NCI-H2107 treated with DMSO at 0.1 percent for 48 hours (cell line): ENCODE results near the gene CD22.

ENCODE experiments used
- DNase-seq: peaks from one replicate; lab custom pipeline; 2025; ENCODE audit not compliant: unreplicated experiment; lab: John Stamatoyannopoulos, UW

Gene CD22

DNA sequence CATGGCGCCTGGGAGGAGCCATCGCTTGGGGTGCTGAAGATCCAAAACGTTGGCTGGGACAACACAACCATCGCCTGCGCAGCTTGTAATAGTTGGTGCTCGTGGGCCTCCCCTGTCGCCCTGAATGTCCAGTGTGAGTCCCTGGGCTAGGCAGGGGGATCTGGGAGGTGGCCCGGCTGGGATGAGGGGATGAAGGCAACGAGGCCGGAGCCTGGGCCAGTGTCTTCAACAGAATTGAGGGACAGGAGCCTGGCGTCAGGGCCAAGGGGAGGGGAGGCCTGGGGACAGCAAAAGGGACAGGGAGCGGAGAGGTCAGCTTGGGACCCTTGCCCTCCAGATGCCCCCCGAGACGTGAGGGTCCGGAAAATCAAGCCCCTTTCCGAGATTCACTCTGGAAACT lies 12.0 kb downstream of the CD22 start:
- no peak for DNase-seq

DNA sequence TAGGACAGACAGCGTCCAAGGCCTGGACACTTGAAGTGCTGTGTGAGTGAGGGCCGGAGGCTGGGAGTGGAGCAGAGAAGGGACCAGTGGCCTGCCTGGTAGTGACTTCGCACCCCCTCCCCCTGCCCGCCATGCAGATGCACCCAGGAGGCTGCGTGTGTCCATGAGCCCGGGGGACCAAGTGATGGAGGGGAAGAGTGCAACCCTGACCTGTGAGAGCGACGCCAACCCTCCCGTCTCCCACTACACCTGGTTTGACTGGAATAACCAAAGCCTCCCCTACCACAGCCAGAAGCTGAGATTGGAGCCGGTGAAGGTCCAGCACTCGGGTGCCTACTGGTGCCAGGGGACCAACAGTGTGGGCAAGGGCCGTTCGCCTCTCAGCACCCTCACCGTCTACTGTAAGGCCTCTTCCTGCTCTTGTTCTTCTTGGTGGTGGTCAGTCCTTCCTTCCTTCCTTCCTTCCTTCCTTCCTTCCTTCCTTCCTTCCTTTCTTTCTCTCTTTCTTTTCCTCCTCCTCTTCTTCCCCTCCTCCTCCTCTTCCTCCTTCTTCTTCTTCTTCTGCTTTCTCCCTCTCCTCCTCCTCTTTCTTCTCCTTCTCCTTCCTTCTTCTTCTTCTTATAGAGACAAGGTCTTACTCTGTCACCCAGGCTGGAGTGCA lies 12.7 kb downstream of the CD22 start:
- DNase-seq = no peak

DNA sequence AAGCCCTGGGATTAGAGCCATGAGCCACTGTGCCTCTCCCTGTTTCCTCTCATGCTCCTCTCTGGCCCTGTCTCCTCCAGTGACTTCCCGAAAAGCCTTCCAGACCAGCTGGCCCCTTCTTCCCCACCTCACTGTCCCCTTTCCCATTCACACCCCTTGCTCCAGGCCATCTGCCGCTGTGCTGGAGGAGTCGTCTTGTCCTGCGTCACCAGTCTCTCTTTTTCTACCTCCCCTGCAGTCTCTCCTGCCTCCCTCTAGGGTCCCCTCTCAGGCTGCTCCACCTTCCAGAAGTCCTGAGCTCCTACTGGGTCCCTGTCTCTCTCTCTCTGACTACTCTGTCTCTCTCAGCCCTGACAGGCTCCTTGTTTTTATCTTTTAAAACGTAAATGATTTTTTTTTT lies 13.4 kb downstream of the CD22 start:
- no peak for DNase-seq

DNA sequence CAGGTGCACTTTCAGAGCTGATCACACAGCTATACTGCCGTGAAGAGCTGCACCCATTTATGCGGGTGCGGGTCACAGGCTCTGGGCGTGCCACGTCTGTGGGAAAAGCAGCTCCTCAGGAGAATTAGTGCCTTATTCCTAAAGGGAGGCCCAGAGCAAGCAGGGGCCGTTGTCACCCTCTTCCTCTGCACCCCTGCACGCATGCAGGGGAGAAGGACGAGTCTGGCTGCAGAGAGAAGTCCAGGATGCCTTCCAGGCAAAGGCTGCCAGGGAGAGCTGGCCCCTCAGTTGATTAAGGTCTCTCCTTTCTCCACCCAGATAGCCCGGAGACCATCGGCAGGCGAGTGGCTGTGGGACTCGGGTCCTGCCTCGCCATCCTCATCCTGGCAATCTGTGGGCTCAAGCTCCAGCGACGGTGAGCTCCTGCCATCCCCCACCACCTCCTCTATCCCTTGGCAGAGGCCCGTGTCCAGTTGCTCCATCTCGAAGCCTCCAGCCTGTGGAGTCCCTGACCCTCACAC lies 15.6 kb downstream of the CD22 start:
- no peak for DNase-seq

DNA sequence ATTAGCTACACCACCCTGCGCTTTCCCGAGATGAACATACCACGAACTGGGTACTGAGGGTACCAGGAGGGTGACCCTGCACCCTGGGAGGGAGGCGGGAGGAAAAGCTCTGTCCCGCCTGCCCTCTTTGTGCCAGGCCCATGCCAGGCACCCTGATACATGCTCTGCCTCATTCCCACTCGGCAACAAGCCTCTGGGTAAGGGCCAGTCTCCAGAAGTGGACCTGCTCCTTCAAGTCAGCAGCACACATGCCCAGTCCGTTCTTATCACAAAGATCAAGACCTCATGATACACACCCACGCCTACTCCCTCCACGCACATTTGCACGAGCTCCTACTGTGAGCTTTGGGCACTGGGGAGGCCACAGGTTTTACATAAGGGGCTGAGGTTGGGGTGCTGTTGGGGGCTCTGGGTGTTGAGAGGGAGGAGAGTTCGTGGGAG lies 16.7 kb downstream of the CD22 start:
- no peak for DNase-seq

DNA sequence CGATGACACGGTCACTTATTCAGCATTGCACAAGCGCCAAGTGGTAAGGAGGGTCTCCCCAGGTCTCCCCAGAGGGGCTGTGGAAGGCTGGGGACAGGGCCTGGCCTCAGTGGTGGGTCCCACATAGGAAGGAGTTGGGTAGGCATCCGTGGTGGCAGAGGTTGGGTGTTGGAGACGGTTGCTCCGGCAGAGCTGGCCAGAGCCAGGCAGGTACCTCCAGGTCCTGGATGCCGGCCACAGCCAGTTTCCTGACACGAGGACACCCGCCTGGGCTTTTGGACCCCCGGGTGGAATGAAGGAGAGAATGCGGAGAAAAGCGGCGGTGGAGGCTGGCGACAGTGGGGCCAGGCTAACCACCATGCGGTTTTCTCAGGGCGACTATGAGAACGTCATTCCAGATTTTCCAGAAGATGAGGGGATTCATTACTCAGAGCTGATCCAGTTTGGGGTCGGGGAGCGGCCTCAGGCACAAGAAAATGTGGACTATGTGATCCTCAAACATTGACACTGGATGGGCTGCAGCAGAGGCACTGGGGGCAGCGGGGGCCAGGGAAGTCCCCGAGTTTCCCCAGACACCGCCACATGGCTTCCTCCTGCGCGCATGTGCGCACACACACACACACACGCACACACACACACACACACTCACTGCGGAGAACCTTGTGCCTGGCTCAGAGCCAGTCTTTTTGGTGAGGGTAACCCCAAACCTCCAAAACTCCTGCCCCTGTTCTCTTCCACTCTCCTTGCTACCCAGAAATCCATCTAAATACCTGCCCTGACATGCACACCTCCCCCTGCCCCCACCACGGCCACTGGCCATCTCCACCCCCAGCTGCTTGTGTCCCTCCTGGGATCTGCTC lies 17.4 kb downstream of the CD22 start:
- no peak for DNase-seq

DNA sequence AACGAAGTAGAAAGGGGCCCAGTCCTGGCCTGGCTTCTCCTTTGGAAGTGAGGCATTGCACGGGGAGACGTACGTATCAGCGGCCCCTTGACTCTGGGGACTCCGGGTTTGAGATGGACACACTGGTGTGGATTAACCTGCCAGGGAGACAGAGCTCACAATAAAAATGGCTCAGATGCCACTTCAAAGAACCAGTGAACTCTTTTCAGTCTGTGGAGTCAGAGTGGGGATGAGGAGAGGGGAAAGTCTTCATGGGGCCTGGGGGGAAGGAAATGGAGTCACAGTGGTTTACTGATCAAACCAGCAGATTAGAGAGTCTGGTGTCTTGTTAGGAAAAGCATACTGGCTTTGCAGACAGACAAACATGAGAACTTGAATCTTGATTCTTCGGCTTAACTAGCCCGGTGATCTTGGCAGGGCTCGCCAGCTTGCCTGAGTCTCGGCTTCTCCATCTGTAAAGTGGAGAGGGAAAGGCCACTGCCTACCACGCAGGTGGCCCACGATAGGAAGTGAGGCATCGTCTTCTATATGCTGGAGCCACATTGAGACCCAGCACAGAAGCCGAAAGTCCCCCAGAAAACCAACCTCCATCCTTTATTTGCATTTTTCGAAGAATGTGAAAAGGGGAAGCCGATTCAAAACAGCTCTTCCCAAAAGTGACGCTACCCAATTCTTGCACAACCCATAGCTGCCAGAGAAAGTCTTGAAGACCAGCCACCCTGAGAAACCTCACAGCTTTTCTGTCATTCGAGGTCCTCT lies 18.4 kb downstream of the CD22 start, which contains the start of gene FFAR1:
Gene FFAR1 (plus strand): TSS at position 732 of the 759 bp plus-strand sequence. CDS start 3,650 bp downstream, outside the sequence.
- DNase-seq = no peak

DNA sequence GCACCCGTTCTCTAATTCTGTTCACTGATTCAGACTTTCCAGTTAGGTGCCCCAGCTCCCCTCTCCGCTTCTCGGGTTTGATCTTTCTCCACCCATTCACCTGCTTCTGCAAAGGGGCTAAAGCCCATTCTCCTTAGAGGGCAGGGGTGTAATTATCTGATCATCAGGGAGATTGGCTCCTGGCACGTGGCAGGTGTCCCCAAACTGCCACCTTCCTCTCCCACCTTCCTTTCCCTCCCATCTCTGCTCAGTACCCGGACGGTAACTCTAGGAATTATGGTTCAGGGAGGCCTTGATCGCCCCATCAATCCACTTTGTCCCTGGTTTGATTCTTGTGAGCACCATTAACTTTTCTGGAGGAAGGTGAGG lies 18.9 kb downstream of the CD22 start:
- DNase-seq = no peak

DNA sequence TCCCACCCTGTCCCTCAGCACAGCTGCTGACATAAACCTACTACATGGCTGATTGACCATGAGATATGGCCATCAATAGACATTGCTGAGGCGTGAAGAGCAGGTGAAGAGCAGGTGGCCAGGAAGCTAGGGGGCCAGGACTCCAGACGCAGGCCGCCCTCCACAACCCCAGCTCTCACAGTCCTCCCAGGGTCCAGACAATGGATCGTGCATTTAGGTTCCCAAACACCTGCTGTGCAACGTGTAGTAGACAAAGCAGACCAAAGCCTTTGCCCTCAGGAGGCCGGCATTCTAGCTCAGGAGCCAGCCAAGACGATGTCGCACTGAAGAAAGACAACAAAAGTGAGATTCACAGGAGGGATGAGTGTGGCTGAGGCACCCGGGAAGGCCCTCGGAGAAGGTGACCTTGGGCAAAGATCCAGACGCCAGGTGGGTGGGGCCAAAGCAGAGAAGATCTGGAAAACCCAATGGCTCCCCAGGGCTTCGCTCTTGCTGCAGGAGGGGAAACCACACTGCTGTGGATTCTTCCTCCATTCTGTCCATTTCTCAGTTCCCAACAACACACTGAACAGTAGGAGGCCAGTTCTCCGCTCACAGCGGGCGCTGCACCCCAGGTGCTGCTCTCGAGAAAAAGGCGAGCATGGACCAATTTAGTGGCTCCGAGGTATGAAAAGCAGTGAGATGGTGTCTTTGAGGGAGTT lies 20.1 kb downstream of the CD22 start:
- DNase-seq = no peak

DNA sequence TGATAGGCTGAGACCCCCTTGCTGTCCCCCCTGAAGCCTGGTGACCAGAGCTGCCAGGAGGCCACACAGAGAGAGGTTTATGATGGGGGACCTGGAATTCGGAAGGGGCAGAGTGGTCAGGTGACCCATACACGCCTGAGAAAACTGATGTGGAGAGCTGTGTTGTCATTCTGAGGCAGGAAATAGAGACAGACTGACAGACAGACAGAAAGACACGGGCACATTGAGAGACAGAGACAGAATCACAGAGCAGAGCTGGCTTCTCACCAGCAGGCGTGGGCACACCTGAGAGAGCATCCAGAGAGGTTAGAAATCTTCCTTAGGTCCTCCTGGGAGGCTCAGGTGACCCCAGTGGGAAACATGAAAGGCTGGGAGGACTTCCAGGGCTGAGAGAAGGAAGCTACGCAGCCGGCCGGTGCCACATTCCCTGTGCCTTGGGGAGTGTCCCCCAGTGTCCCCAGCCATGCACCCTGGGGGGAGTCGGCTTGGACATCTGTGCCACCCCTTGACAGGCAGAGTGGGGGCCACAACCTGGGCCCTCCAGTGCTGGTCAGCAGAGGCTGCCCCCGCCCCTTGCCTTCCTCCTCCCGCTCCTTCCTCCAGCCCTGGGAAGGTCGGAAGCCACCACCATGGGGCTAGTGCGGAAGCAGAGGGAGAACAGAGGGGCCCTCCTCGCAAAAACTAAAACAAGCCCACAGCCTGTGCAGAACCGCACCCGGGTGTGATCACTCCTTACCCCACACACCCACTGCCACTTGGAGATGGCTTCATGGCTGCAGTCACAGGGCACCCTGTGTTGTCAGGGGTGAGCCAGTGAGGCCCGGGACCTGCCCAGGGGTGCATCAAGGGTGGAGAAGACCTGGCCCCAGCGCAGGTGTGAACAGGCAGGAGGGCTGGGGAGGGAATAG lies 20.9 kb downstream of the CD22 start:
- no peak for DNase-seq

DNA sequence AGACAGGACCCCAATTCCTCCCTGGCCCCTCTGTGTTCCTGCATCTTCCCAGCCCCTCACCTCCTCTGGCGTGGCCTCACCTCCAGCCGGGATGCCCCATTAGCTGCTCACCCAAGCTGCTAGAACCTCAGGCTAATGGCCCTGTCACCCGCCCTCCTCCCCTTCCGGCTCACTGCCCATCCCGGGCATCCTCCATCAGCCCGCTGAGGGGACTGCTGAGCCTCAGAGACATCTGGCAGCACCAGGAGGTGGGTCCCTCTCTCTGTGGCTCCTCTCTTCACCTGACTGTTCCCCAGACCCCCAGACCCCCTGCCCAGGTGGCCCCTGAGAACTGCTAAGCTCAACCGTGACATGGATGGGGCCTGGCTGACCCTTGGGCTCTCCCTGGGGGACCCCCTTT lies 21.6 kb downstream of the CD22 start:
- no peak for DNase-seq

DNA sequence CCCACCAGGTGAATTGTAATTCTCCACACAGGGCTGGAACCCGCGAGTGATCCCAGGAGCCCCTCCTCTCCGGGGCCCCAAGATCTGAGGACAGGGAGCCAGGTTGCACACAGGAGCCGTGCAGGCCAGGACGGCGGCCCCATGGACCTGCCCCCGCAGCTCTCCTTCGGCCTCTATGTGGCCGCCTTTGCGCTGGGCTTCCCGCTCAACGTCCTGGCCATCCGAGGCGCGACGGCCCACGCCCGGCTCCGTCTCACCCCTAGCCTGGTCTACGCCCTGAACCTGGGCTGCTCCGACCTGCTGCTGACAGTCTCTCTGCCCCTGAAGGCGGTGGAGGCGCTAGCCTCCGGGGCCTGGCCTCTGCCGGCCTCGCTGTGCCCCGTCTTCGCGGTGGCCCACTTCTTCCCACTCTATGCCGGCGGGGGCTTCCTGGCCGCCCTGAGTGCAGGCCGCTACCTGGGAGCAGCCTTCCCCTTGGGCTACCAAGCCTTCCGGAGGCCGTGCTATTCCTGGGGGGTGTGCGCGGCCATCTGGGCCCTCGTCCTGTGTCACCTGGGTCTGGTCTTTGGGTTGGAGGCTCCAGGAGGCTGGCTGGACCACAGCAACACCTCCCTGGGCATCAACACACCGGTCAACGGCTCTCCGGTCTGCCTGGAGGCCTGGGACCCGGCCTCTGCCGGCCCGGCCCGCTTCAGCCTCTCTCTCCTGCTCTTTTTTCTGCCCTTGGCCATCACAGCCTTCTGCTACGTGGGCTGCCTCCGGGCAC lies 22.6 kb downstream of the CD22 start:
- DNase-seq = no peak

DNA sequence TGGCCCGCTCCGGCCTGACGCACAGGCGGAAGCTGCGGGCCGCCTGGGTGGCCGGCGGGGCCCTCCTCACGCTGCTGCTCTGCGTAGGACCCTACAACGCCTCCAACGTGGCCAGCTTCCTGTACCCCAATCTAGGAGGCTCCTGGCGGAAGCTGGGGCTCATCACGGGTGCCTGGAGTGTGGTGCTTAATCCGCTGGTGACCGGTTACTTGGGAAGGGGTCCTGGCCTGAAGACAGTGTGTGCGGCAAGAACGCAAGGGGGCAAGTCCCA lies 23.1 kb downstream of the CD22 start:
- no peak for DNase-seq

DNA sequence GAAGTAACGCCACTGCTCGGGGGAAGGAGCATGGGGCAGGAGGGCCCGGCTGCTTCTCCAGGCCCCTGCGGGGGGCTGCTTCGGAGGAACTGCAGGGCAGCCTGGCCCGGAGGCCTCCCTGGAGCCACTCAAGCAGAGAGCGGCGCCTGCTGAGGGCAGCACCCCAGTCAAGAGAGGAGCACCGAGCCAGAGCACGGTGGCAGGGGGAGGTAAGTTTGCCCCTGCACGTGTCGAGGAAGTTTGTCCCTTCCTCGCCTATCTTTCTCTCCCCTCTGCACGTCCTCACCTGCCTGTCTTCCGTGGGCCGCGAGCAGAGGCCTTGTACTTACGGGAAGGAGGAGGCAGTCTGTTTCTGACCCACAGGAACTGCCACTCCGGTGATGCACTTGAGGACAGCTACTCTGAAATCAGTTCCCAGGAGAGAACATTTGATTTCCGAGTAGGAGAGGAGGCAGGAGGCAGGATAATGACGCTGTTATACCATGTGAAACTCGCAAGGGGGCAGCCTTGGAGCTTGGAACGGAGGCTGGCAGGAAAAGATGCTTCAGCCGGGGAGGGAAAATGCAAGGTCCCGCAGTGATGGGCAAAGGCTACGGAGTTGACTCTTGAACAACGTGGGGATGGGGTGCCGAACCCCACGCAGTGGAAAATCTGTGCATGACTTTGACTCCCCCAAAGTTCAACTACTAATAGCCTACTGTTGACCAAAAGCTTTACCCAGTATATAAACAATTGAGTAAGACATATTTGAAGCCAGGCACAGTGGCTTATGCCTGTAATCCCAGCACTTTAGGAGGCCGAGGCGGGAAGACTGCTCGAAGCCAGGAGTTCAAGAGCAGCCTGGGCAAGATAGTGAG lies 23.7 kb downstream of the CD22 start:
- DNase-seq = peak; percentile 32

DNA sequence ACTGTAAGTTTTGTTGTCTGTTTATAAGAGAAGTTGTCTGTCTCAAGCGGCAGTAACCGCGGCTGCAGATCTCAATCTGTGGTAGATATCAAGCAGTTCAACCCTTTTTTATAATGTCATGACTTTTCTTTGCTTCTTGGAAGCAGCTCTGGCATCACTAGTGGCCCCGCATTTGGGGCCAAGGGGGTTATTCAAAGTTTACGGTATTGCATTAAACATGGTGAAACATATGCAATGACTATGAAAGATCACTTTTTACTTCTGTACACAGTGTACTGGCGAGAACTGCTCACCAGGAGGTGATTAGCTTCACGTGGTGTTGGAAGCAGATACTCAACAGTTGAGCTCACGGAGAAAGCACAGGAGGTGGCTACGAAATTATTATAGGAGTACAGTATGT lies 24.6 kb downstream of the CD22 start:
- DNase-seq = no peak

DNA sequence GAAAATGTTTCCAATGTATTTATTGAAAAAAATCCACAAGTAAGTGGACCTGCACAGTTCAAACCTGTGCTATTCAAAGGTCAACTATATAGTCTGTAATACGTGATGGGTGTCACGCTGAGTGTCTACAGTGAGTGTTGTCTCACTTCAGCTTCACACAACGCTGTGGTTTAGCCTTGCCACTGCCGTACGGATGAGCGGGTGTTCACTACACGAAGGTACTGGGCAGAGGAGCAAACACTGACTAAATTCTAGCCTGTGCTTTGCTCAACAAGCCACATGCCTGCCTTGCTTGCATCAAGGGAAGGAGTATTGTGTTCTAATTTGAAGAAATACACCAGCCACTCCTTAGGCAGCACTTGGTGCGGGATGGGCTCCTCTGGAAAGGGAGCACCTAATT lies 25.9 kb downstream of the CD22 start:
- DNase-seq = no peak

DNA sequence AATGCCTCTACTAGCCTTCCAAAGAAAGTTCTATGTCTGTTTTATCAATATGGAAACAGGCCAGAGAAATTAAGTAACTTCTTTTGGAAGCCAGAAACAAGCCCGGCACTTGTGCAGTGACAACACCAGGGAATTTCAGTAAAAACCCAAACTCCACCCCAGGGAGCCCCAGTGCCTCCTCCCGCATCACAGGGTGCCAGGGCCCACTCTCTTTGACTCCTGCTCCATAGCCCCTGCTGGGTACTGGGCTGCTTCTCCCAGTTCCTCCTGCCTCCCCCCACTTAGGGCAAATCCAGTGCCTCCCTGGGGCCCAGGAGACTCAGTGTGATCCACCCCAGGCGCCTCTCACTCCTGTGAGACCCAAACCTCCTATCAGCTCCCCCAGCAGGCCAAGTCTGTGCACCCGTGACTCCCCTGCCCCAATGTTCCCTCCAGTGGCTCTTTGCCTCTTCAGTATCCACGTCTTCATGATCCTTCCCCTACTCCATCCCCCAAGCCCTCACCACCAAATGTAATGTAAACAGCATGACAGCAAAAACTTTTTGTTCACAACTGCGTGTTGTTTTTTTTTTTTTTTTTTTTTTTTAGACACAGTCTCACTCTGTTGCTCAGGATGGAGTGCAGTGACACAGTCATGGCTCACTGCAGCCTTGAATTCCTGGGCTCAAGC lies 26.9 kb downstream of the CD22 start:
- no peak for DNase-seq
